ENCODE data around the gene IQCE.
A peak's percentile ranks its signal among the peaks of the same experiment; 100 is the strongest.
"Not testable (repeated sequence)": the region's sequence is repeated elsewhere in the genome, so short reads cannot be mapped to it uniquely, and the experiment has no call there.

IQCE gene

GRCh38 chr7:2555121-2556052 is 3.4 kb upstream of the IQCE start, which contains the start of gene BRAT1:
Gene BRAT1 (minus strand): TSS chr7:2555524. CDS start chr7:2554431, 1,093 bp downstream.
- DNase-seq: peak; percentile 96

GRCh38 chr7:2559283-2559950 is 638 bp downstream of the IQCE start:
- DNase-seq: peak; percentile 49

GRCh38 chr7:2563955-2564354 is 5.2 kb downstream of the IQCE start:
- not testable (repeated sequence) for DNase-seq

- no peak for DNase-seq
These were observed 6.3 kb downstream of the IQCE start for GRCh38 chr7:2564970-2565540.

- DNase-seq: no peak
These were observed 7.6 kb downstream of the IQCE start for GRCh38 chr7:2566348-2566889.

- no peak for DNase-seq
These were observed 8.3 kb downstream of the IQCE start for GRCh38 chr7:2566890-2567678.

GRCh38 chr7:2567679-2568278 is 9.0 kb downstream of the IQCE start:
- DNase-seq: peak; percentile 39

- DNase-seq: no peak
These were observed 9.9 kb downstream of the IQCE start for GRCh38 chr7:2568521-2569223.

GRCh38 chr7:2569421-2569820 is 10.6 kb downstream of the IQCE start:
- DNase-seq: no peak

GRCh38 chr7:2570021-2570420 is 11.2 kb downstream of the IQCE start:
- DNase-seq: no peak

- no peak for DNase-seq
These were observed 12.6 kb downstream of the IQCE start for GRCh38 chr7:2571409-2571808.

GRCh38 chr7:2572101-2572842 is 13.5 kb downstream of the IQCE start:
- DNase-seq: no peak

GRCh38 chr7:2573761-2574160 is 15.0 kb downstream of the IQCE start:
- peak; percentile 11 for DNase-seq

GRCh38 chr7:2575046-2575732 is 16.4 kb downstream of the IQCE start:
- DNase-seq: no peak

GRCh38 chr7:2575733-2576340 is 17.1 kb downstream of the IQCE start:
- no peak for DNase-seq

- DNase-seq: no peak
These were observed 18.1 kb downstream of the IQCE start for GRCh38 chr7:2576742-2577491.

- DNase-seq: no peak
These were observed 19.3 kb downstream of the IQCE start for GRCh38 chr7:2577914-2578680.

GRCh38 chr7:2580636-2581035 is 21.9 kb downstream of the IQCE start:
- no peak for DNase-seq

Data from hematopoietic multipotent progenitor cell treated with erythropoietin and hydrocortisone succinate and interleukin-3 and kit ligand, for 6 days (in vitro differentiated cells).